ENCODE data around the gene SIX1.

Gene SIX1

DNA sequence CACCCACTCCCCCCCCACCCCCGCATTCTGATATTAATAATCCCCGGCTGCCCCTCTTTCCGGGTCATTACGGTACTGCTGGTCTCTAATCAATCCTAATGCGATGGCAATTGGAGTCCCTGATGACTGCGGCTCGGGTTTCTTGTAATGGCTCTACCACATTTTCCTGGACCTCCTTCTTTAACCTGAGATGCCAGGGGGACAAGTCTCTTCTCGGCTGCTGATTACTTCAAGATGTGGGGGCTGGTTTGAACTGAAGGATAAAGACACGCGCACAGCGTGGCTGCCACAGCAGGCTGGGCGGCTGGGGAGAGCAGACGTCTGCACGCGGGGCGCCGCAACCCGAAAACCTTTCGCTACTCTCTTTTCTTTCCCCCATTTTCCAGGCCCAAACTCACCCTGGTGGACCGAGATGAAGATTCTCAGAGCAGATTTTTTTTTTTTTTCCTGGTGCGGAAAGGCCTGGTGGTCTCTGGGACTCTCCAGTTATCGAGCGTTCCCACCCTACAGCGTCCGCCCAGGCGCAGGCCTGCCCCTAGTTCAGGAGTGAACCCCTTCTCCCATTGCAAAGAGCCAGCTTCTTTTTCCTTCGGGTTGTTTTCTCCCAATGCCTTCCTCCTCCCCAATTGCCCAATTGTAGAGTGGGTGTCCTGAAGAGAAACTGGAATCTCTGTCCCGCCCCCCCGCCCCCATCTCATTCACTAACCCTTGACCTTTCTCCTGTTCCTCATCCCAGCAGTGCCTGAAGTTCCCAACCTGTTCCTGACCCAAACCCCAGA is 6.0 kb upstream of the SIX1 start:
- DNase-seq: no peak

- no peak for DNase-seq
Observed at GRCh38 chr14:60654334-60654821, 5.1 kb upstream of the SIX1 start.

DNA sequence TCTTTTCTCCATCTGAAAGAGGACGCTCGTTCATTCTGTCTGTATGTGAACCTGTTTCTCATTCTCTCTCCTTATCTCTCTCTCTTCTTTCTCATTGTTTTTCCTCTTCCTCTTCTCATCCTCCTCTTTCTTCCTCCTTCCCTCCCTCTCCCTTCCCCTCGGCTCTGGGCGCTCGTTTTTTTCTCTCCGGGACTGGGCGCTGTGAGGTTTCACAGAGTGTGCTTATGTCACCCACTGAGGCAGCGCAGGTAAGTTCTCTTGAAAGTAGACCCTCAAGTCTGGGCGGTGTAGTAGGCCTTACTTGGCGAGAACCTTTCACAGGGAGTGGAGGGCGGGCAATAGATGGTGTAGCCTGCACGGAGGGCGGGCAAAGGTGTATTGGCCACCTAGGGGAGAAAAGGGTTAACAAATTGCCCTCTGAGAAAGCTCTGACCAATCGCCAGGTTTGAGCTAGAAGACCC is 4.5 kb upstream of the SIX1 start:
- no peak for DNase-seq

- DNase-seq: peak; percentile 62
Observed at GRCh38 chr14:60652674-60653651, 3.7 kb upstream of the SIX1 start.

DNA sequence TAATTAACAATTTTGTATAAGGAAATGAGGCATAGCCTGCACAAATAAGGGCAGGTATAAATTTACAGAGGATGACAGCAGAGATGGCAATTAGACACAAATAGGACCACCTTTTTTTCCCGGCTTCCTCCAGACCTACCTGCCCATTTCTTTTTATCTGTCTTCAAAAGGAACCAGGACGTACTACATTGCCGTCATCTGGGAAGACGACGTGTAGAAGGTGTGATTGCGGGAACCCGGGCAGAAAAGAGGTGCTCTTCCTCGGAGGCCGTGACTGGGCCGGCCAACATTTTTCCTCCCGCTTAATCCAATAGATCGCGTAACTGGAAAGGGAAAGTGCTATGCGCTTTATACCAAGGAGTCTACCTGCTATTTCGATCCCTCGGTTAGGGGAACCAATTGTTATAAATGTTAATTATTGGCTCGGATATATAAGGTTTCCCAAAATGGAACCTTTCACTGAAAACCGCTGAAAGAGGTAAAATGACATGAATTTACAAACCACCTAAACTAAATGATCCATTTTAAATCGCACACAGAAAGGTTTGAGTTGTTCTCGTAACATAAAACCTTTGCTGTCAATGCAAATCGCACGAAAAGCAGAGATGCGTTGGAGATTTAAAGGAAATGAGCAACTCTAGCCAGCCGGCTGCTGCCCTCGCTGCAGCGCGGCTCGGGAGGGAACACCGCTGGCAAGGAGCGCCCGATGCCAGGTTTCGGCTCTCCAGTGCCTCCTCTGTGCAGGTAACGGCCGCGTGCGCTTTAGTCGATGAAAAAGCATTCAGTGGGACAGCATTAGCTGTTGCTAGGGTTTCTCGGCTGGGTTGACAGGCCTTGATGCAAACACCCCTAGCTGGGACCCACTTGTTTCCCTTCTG is 2.8 kb upstream of the SIX1 start:
- peak; percentile 76 for DNase-seq

GRCh38 chr14:60651086-60651795 is 2.0 kb upstream of the SIX1 start:
- DNase-seq: no peak

GRCh38 chr14:60650373-60650961 is 1.2 kb upstream of the SIX1 start:
- peak; percentile 55 for DNase-seq

- DNase-seq: peak; percentile 68
Observed at GRCh38 chr14:60649875-60650372, 647 bp upstream of the SIX1 start.

GRCh38 chr14:60648249-60648933 is 886 bp downstream of the SIX1 start:
- peak; percentile 52 for DNase-seq

DNA sequence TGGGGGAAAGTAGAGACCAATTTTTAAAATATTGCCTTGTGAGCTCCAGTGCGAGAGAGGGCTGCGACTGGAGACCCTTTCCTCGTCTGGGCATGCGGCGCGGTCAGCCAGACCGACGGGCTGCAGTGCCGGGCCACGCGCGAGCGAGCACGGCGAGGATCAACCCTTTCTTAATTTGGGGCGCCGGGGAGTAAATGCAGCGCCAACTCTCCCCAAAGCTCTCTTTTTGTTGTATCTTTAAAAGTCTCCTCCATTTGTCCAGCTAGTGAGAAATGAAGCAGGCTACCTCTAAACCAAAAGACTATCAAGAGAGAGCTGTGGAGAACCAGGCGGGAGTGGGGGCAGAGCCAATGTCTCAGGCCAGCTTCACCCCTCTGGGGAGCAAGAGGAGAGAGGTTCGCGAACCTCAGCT is 1.4 kb downstream of the SIX1 start:
- peak; percentile 52 for DNase-seq

GRCh38 chr14:60647081-60647836 is 2.0 kb downstream of the SIX1 start:
- peak; percentile 67 for DNase-seq

DNA sequence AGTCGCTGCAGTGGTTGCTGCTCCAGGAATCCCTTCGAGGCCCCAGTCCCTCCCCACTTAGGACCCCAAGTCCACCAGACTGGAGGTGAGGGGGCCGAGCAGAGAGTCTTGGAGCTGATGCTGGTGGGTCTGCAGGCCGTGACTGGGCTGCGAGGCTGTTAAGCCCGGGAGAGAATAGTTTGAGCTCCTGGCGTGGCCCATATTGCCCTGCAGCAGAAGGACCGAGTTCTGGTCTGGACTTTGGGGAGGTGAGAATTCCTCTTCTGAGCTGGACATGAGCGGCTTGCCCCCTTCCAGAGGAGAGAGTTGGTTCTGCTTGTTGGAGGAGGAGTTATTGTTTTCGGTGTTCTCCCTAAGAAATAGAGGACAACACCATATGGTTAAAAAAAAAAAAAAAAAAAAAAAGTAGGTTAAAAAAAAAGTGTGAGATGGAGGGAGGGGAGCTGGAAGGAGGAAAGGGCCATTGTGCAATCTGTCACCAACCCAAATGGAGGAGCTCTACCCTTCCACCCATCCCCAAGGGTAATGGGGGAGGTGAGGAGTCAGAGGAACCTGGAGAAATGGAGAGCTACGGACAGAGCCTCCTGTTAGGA is 3.0 kb downstream of the SIX1 start:
- DNase-seq: no peak

DNA sequence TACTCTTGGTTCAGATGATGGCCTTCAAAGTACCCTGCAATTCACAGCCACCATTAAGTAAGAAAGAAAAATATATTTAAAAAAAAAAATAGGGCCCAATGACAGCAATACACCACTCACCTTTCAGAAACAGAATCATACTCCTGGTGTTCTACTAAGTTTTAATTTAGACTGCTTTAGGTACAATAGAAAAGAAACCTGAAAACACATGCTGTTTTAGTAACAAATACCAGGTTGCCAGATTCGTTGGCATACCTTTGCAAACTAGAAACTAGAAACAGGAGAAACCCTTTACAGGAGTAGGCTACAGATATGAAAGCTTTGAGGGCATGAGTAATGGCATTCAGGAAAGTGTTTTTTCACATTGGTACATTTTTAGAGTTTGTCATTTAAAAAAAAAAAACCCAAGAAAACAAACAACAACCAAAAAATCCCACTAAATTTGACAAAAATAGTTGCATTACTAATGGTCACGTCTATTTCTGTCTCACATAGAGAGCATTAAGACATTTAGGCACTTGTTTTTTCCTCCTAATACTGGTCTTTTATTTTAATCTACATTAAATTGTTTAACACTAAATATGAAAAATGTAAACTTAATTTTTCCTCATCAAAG is 4.0 kb downstream of the SIX1 start:
- no peak for DNase-seq

DNA sequence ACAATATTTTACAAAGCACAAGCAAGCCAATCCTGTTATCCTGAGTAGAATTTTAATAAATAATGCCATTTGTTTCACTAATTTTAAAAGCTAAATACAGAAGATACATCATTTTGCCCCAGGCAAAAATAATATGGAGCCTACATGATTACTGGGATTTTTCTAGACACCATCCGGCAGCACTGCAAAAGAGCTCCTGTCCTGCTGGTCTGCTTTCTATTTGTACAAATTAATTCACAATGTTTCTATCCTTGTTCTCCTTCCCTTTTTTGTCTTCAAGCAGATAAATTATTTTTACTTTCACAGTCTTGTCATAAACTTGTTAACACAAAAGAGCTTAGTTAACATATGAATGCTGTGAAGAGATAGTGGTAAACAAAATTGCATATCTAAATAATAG is 4.6 kb downstream of the SIX1 start:
- no peak for DNase-seq

- no peak for DNase-seq
Observed at GRCh38 chr14:60643463-60644314, 5.6 kb downstream of the SIX1 start.

- no peak for DNase-seq
Observed at GRCh38 chr14:60643141-60643462, 6.2 kb downstream of the SIX1 start.

DNA sequence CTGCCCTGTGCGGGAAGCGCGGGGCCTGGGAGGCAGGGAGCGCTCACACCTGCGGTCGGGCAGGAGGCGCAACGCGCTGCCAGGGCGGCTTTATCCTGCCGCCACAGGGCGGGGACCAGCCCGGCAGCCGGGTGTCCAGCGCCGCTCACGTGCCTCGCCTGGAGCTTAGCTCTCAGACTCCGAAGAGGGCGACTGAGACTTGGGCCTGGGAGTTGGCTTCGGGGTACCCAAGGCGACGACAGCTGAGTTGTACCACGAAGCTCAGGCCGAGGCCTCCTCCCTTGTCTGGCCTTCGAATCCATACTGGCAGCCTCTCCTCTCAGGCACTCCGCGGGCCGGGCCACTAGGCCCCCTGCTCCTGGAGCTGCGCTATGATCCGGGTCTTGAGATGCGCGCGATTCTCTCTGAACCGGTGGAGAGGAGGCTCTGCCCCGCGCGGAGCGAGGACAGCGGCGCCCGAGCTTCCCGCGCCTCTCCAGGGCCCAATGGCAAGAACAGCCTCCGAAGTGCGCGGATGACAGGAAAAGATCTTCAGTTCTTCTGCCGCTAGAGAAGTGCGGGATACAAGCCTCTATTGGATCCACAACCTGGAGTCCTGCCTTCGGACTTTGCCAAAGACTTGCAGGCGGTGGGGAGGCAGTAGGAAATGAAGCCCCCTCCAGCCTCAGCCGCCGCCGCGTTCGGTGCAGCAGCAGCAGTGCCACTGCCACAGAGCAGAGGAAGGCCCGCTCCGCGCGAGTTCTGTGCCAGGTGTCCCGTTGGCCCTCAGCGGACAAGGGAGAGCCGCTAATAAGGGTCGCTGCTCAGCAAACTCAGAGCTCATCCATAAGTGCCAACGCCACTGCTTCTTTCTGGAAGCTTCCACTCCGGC is 6.8 kb downstream of the SIX1 start:
- DNase-seq: no peak
